Measurements from ENCODE around the gene PRPF38A.
"Not testable (repeated sequence)": the region's sequence is repeated elsewhere in the genome, so short reads cannot be mapped to it uniquely, and the experiment has no call there.

The PRPF38A gene, protein sequence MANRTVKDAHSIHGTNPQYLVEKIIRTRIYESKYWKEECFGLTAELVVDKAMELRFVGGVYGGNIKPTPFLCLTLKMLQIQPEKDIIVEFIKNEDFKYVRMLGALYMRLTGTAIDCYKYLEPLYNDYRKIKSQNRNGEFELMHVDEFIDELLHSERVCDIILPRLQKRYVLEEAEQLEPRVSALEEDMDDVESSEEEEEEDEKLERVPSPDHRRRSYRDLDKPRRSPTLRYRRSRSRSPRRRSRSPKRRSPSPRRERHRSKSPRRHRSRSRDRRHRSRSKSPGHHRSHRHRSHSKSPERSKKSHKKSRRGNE

DNA sequence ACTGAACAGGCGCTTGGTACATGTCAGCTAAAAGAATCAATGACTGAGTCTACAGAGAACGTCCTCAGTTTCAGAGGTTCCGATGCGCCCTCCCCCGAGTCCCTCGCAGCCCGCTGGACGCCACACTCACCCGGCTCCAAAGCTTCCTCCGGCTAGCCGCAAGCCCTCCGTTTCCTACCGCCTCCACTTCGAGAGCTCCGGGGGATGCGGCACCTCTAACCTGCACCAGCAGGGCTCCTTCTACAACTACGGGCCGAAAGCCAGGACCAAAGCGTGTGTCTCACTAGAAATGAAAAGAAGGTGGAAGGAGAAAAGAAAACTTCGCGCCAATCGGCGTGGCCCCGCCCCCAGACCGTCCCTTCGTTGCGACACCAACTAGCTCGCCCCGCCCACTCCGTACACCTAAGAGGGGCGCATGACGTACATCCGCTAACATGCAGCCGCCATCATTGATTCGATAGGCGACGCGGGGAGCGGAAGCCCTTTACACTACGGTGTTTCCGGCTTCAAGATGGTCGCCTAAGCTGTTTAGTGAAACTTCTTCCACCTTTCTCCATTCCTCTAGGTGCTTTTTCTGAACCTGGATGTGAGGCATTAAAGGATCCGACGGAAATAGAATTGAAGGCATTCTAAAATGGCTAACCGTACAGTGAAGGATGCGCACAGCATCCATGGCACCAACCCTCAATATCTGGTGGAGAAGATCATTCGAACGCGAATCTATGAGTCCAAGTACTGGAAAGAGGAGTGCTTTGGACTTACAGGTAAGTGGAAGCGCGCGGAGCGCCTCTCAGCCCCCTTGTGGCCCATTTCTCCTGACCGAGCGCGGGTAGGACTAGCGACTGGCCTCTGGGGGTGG lies at the start of gene PRPF38A, which contains the start of gene ORC1:
TSS of gene PRPF38A (plus strand) at position 487 of the 859 bp plus-strand sequence. CDS start at position 635, 148 bp downstream.
TSS of gene ORC1 (minus strand) at position 308 of the 859 bp plus-strand sequence. CDS start 2,200 bp downstream, outside the sequence.
- peak within 1 kb of the TSS; percentile 99 for H3K4me3 ChIP-seq (ENCODE audit: low read depth, low read length)
- peak; percentile 87 for DNase-seq (ENCODE audit: low read depth)

- no peak overlapping the region for H3K4me3 ChIP-seq (ENCODE audit: low read depth, low read length)
- DNase-seq (ENCODE audit: low read depth): no peak
These were observed 49.0 kb upstream of the PRPF38A start for GRCh38 chr1:52355436-52355835.

DNA sequence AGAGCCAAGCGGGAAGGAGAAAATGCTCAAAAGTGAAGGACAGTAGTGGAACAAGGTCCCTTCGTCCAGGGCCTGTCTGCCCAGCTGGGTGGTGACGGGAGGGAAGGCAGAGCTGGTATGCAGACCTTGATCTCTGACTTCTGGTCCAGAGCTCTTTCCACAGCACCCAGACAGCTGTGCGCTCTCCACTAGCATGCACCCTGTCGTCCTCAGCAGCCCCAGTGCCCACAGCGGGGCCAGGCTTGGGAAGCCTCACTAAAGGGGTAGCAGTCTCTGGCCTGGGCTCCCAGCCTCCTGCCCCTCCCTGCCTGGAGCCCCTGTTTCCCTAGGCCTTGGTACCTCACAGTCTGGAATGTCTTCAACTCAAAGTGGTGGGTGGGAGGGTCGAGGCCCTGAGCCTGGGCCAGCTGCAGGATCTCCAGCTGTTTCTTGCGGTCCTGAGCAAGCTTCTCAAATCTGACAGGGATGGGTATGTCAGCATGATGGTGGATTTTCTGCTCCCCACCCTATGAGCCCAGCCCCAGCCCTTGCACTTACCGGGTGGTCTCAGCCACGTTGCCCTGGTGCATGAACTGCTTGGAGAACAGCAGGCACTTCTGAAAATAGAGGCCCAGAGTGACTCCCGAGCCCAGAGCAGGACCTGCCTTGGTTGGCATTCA lies 48.4 kb upstream of the PRPF38A start:
- no peak overlapping the region for H3K4me3 ChIP-seq (ENCODE audit: low read depth, low read length)
- no peak for DNase-seq (ENCODE audit: low read depth)

- no peak for DNase-seq (ENCODE audit: low read depth)
- H3K4me3 ChIP-seq (ENCODE audit: low read depth, low read length): no peak overlapping the region
These were observed 47.5 kb upstream of the PRPF38A start for GRCh38 chr1:52356818-52357355.

DNA sequence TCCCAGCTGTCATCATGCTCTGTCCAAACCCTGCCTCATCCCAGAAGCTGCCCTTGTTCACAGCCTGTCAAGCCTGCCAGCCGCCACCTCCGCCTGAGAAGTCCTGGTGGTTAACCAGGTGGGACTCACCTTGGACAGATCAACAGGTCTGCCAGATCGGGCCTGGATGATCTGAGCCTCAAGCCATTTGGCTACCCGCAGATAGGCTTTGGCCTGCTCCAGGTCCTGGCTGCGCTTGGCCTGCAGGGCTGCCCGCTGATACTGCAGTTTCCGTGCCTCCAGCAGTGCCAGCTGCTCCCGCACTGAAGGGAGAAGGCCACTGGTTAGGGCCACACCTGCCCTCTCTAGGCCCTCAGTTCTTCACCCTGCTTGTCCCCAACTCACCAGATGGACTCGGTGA lies 47.0 kb upstream of the PRPF38A start:
- no peak for DNase-seq (ENCODE audit: low read depth)
- no peak overlapping the region for H3K4me3 ChIP-seq (ENCODE audit: low read depth, low read length)

GRCh38 chr1:52358851-52359497 lies 45.4 kb upstream of the PRPF38A start:
- no peak for DNase-seq (ENCODE audit: low read depth)
- H3K4me3 ChIP-seq (ENCODE audit: low read depth, low read length): no peak overlapping the region

DNA sequence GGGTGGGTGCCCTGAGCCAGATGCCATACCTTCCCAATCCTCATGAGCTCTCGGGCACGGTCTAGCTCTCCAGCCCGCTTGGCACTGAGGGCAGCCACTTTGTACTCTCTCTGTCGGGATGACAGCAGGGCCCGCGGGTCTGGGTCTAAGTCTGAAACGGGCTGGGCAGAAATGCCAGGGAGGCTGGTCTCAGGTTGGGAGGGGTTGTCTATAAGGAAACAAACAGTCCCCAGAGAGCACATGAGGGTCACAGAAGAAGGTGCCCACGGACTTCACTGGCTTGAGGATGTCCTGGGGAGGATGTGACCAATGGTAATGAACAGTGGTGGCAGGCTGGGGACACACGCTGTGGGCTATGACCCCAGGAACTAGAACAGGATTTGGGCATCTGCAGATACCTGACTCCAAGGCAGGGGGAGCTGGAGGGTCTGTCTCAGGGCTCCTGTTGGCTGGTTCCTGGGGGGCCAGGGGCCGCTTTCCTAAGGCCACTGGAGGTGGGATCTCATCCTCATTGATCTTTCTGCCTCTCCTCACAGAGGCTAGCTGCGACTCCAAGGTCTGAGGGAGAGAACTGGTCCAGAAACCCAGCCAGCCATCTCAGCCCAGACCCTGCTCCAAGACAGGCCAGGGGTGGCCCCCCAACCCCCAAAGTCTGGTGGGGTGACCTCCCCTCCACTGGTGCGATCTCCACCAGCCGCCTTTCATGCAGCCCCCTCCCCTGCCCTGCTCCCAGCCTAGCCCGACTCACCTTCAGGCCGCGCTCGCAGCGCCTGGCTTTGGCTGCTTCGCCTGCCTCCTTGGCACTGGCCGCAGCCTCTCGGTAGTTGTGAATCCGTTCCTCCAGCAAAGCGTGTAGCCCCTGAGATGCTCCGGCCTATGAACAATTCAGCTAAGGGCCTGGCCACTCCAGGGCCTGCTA lies 44.5 kb upstream of the PRPF38A start:
- DNase-seq (ENCODE audit: low read depth): no peak
- H3K4me3 ChIP-seq (ENCODE audit: low read depth, low read length): no peak overlapping the region

DNA sequence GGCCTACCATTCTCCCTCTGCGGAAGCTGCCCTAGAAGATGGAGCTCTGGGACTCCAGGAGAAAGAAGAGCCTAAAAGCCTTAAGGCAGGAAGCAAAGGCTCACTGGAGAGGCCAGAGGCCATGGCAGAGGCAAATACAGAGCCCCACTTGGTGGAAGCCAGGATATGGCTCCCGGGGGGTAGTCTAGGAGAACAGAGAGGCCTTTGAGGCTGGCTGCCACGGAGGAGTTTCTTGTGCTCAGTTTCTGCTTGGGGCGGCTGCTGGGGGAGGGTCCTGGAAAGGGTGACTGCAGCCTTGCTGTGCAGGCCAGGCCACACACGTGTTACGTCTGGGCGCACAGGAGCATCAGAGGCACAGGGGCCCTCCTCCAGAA lies 43.8 kb upstream of the PRPF38A start:
- H3K4me3 ChIP-seq (ENCODE audit: low read depth, low read length): no peak overlapping the region
- no peak for DNase-seq (ENCODE audit: low read depth)

DNA sequence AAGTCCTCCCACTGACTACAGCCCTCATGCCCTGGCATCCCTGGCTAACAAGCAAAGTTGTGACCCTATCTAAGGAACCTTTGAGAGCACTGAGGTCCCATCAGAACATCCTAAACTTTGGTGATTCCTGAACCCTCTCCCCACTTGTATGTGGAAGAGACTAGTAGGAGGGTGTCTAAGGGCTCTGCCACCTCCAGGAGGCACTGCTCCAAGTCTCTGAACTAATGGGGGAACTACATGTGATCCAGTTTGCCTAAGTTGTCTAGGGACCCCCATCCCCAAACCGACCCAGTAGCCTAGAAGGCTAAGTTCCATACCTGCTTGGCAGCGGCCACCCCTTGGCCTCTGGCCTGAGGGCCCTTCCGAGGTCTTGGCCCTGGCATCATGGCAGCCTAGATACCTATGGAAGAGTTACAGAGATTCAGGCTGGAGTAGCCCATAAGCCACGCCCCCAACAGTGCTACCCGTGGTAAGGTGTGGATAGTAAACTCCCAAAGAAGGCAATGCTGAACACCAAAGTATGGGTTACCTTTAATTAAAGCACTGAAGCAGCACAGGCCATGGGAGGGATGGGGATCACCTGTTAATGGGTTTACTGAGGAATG lies 40.1 kb upstream of the PRPF38A start:
- no peak overlapping the region for H3K4me3 ChIP-seq (ENCODE audit: low read depth, low read length)
- no peak for DNase-seq (ENCODE audit: low read depth)

GRCh38 chr1:52365071-52365745 lies 39.2 kb upstream of the PRPF38A start:
- peak; percentile 26 for DNase-seq (ENCODE audit: low read depth)
- peak overlapping the region; percentile 93 for H3K4me3 ChIP-seq (ENCODE audit: low read depth, low read length)

DNA sequence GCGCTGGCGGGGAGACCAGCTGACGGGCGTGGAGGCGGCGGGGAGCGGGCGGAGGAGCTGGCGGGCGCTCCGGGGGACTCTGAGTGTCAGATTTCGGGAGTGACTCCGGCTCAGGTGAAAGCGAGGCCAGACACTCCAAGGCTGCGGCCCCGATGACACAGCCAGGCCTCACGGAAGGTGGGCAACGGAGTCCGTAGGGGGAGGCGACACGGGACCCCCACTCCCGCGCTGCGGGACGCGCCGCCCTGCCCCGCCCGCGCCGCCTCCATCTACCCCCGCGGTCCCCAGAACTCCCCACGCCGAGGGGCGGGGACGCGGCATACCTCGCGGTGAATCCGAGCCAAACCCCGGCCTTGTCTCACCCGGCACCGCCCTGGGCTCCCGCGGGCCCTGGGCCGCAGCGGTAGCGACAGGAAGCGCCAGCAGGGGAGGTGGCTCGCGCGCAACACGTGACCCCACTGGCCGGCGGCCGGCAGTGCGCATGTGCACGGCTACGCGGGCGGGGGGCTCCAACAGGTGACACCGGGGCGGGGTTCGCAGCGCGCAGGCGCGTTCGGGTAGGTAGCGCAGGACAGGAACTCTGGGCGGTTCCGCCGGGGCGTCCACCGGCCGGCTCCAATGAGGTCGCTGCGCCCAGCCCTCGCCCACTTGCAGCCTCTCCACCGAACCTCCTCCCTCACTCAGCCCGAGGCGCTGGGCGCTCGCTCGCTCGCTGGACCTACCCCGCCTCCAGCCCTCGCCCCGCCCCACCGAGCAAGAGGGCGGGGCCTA lies 38.5 kb upstream of the PRPF38A start, which contains the start of gene CC2D1B:
TSS of gene CC2D1B (minus strand) at position 460 of the 771 bp plus-strand sequence. CDS start 1,585 bp downstream, outside the sequence.
- peak; percentile 91 for DNase-seq (ENCODE audit: low read depth)
- peak within 1 kb of the TSS; percentile 93 for H3K4me3 ChIP-seq (ENCODE audit: low read depth, low read length)

- peak overlapping the region; percentile 93 for H3K4me3 ChIP-seq (ENCODE audit: low read depth, low read length)
- DNase-seq (ENCODE audit: low read depth): no peak
These were observed 37.9 kb upstream of the PRPF38A start for GRCh38 chr1:52366517-52366827.

DNA sequence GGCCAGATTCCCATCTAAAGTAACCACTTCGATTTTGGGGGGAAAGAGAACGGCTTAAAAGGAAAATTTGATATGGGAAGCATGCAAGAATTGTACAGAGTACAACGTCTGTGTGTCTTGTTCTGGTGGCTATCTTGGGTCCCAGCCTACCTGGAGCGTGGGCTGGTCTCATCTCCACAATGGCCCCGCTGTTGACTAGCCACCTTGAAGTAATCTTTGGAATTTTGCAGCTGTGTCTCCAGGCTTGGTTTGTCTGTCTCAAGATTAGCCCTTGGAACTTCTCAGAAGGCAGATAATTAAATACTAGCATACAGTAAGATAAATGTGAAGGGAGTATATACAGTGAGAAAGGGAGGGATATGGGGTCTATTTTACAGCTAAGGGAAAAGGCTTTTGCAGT lies 37.1 kb upstream of the PRPF38A start:
- no peak overlapping the region for H3K4me3 ChIP-seq (ENCODE audit: low read depth, low read length)
- DNase-seq (ENCODE audit: low read depth): no peak

- peak overlapping the region; percentile 49 for H3K4me3 ChIP-seq (ENCODE audit: low read depth, low read length)
- DNase-seq (ENCODE audit: low read depth): no peak
These were observed 35.8 kb upstream of the PRPF38A start for GRCh38 chr1:52368383-52369172.

- DNase-seq (ENCODE audit: low read depth); H3K4me3 ChIP-seq (ENCODE audit: low read depth, low read length): not testable (repeated sequence)
These were observed 34.6 kb upstream of the PRPF38A start for GRCh38 chr1:52369851-52370250.

GRCh38 chr1:52385376-52385775 lies 19.0 kb upstream of the PRPF38A start:
- H3K4me3 ChIP-seq (ENCODE audit: low read depth, low read length): no peak overlapping the region
- no peak for DNase-seq (ENCODE audit: low read depth)
